ENCODE measurements around the gene SNRNP27. TPM values are rescaled to one million over a fixed set of nuclear protein-coding genes. Genes with fewer than 3 reads are reported as not detected.

Gene SNRNP27
- total and polyA plus RNA-seq, 4 donors = 32.0 to 51.3 (median 36.0) TPM

GRCh38 chr2:69931832-69932595 lies 38.3 kb downstream of the SNRNP27 start:
- DNase-seq = no peak
- H3K9me3 ChIP-seq (ENCODE audit: control insufficient read depth in 4 of 4, insufficient read depth in 3 of 4, low read length in 3 of 4) = no peaks in the 10 kb centered on the region
- WGBS, 2 donors = 70 to 75% methylated on average over 7 of the region's 7 CpGs
- ATAC-seq (ENCODE audit: insufficient read depth, low FRiP score) = no peak
- H3K27ac ChIP-seq (ENCODE audit: low read depth in 1 of 2, low read length in 1 of 2) = peak overlapping the region in 1 of 2 donors; percentile 20
- H3K27me3 ChIP-seq (ENCODE audit: control insufficient read depth in 3 of 3, insufficient read depth in 3 of 3, low read length in 2 of 3) = no peaks in the 10 kb centered on the region
- TF ChIP-seq CTCF (IDR thresholded peaks at IDR 0.05; ENCODE audit: control extremely low read depth, extremely low read depth) = no peak
- peaks cover 5 to 15% (median 9%) of the 10 kb centered on the region in 4 donors for H3K36me3 ChIP-seq (ENCODE audit: control insufficient read depth in 4 of 4, insufficient read depth in 4 of 4, low read length in 4 of 4)
- no peak overlapping the region for H3K9ac ChIP-seq (ENCODE audit: insufficient read depth in 1 of 2, low read length in 2 of 2)
- H3K4me1 ChIP-seq (ENCODE audit: control insufficient read depth in 5 of 5, insufficient read depth in 5 of 5, low read length in 5 of 5) = peaks cover 0 to 10% (median 0%) of the 10 kb centered on the region in 5 donors
- no peak overlapping the region for H3K4me3 ChIP-seq

GRCh38 chr2:69932596-69932922 lies 38.8 kb downstream of the SNRNP27 start:
- Histone ChIP-seq H3K4me3 (no peak overlapping the region), H3K4me1 (ENCODE audit: control insufficient read depth in 5 of 5, insufficient read depth in 5 of 5, low read length in 5 of 5) (peaks cover 0 to 10% (median 0%) of the 10 kb centered on the region in 5 donors), H3K9me3 (ENCODE audit: control insufficient read depth in 4 of 4, insufficient read depth in 3 of 4, low read length in 3 of 4) (no peaks in the 10 kb centered on the region), H3K27me3 (ENCODE audit: control insufficient read depth in 3 of 3, insufficient read depth in 3 of 3, low read length in 2 of 3) (no peaks in the 10 kb centered on the region), H3K27ac (ENCODE audit: low read depth in 1 of 2, low read length in 1 of 2) (no peak overlapping the region), H3K36me3 (ENCODE audit: control insufficient read depth in 4 of 4, insufficient read depth in 4 of 4, low read length in 4 of 4) (peaks cover 7 to 19% (median 10%) of the 10 kb centered on the region in 4 donors), H3K9ac (ENCODE audit: insufficient read depth in 1 of 2, low read length in 2 of 2) (no peak overlapping the region)
- no peak for DNase-seq
- ATAC-seq (ENCODE audit: insufficient read depth, low FRiP score) = no peak
- 61 to 82% methylated on average over 1 of the region's 1 CpG for WGBS, 2 donors
- TF ChIP-seq CTCF (IDR thresholded peaks at IDR 0.05; ENCODE audit: control extremely low read depth, extremely low read depth) = no peak

GRCh38 chr2:69933254-69933828 lies 39.6 kb downstream of the SNRNP27 start:
- Histone ChIP-seq H3K4me1 (ENCODE audit: control insufficient read depth in 5 of 5, insufficient read depth in 5 of 5, low read length in 5 of 5) (peaks cover 0 to 10% (median 0%) of the 10 kb centered on the region in 5 donors), H3K27ac (ENCODE audit: low read depth in 1 of 2, low read length in 1 of 2) (no peak overlapping the region), H3K4me3 (no peak overlapping the region), H3K9me3 (ENCODE audit: control insufficient read depth in 4 of 4, insufficient read depth in 3 of 4, low read length in 3 of 4) (no peaks in the 10 kb centered on the region), H3K27me3 (ENCODE audit: control insufficient read depth in 3 of 3, insufficient read depth in 3 of 3, low read length in 2 of 3) (no peaks in the 10 kb centered on the region), H3K36me3 (ENCODE audit: control insufficient read depth in 4 of 4, insufficient read depth in 4 of 4, low read length in 4 of 4) (peaks cover 11 to 24% (median 15%) of the 10 kb centered on the region in 4 donors), H3K9ac (ENCODE audit: insufficient read depth in 1 of 2, low read length in 2 of 2) (no peak overlapping the region)
- no peak for DNase-seq
- peak; percentile 35 for ATAC-seq (ENCODE audit: insufficient read depth, low FRiP score)
- no peak for TF ChIP-seq CTCF (IDR thresholded peaks at IDR 0.05; ENCODE audit: control extremely low read depth, extremely low read depth)
